Putamen (tissue), 1 donor: Measurements from ENCODE around the gene TTI1.
"Not testable (repeated sequence)": the region's sequence is repeated elsewhere in the genome, so short reads cannot be mapped to it uniquely, and the experiment has no call there.

Experiments
- DNase-seq: peaks from one replicate; pipeline ENCODE4 v3.0.0-alpha.2; 2016; ENCODE audit warnings: low spot score

Gene TTI1

GRCh38 chr20:38009416-38009815, 23.8 kb downstream of the TTI1 start:
- DNase-seq: not testable (repeated sequence)

- no peak for DNase-seq
Measured at GRCh38 chr20:38008233-38008944, 24.9 kb downstream of the TTI1 start.

- DNase-seq: no peak
Measured at GRCh38 chr20:38007526-38007925, 25.7 kb downstream of the TTI1 start.

GRCh38 chr20:38005903-38006302, 27.4 kb downstream of the TTI1 start:
- DNase-seq: no peak

GRCh38 chr20:38004416-38004815, 28.8 kb downstream of the TTI1 start:
- DNase-seq: no peak

- no peak for DNase-seq
Measured at GRCh38 chr20:38002422-38002821, 30.8 kb downstream of the TTI1 start.

- no peak for DNase-seq
Measured at GRCh38 chr20:38001981-38002380, 31.3 kb downstream of the TTI1 start.

GRCh38 chr20:38001173-38001875, 31.9 kb downstream of the TTI1 start:
- no peak for DNase-seq

GRCh38 chr20:38000293-38000692, 33.0 kb downstream of the TTI1 start:
- DNase-seq: no peak

GRCh38 chr20:37999526-38000263, 33.6 kb downstream of the TTI1 start:
- peak; percentile 65 for DNase-seq

- DNase-seq: no peak
Measured at GRCh38 chr20:37997516-37997915, 35.7 kb downstream of the TTI1 start.

GRCh38 chr20:37995856-37996605, 37.2 kb downstream of the TTI1 start:
- DNase-seq: no peak

GRCh38 chr20:37994512-37994911, 38.7 kb downstream of the TTI1 start:
- DNase-seq: no peak

GRCh38 chr20:37992802-37993409, 40.4 kb downstream of the TTI1 start:
- no peak for DNase-seq

GRCh38 chr20:37991908-37992307, 41.3 kb downstream of the TTI1 start:
- DNase-seq: no peak

GRCh38 chr20:37991157-37991866, 41.9 kb downstream of the TTI1 start:
- no peak for DNase-seq

- DNase-seq: no peak
Measured at GRCh38 chr20:37990571-37991151, 42.6 kb downstream of the TTI1 start.

GRCh38 chr20:37989601-37990295, 43.5 kb downstream of the TTI1 start:
- DNase-seq: no peak

GRCh38 chr20:37988306-37988954, 44.8 kb downstream of the TTI1 start:
- no peak for DNase-seq
